Trophoblast cell (in vitro differentiated cells and primary cell): ENCODE results near the gene GLUL.

ENCODE experiments used
- DNase-seq, 2 donors: peaks; one replicate each; pipeline ENCODE4 v3.0.0-alpha.2; 2016
- H2AFZ ChIP-seq: 2 replicates; pipeline ENCODE4 v1.6.1; 2013; ENCODE audit warnings: low read length, moderate library complexity, mild to moderate bottlenecking; ENCODE audit not compliant: insufficient read depth, poor library complexity
- H2AK5ac ChIP-seq: 2 replicates; pipeline ENCODE4 v1.6.1; 2013; ENCODE audit warnings: mild to moderate bottlenecking, low read length
- H2BK120ac ChIP-seq: 2 replicates; pipeline ENCODE4 v1.6.1; 2013; ENCODE audit warnings: low read length, mild to moderate bottlenecking, moderate library complexity; ENCODE audit not compliant: insufficient read depth, poor library complexity
- H2BK12ac ChIP-seq: 2 replicates; pipeline ENCODE4 v1.6.1; 2013; ENCODE audit warnings: mild to moderate bottlenecking, low read length, moderate library complexity
- H2BK5ac ChIP-seq: 2 replicates; pipeline ENCODE4 v1.6.1; 2013; ENCODE audit warnings: low read length, low read depth, moderate library complexity, mild to moderate bottlenecking; ENCODE audit not compliant: poor library complexity
- H3K14ac ChIP-seq: 2 replicates; pipeline ENCODE4 v1.6.1; 2013; ENCODE audit warnings: mild to moderate bottlenecking, low read length
- H3K18ac ChIP-seq: 2 replicates; pipeline ENCODE4 v1.6.1; 2013; ENCODE audit warnings: mild to moderate bottlenecking, low read length
- H3K23ac ChIP-seq: 2 replicates; pipeline ENCODE4 v1.6.1; 2013; ENCODE audit warnings: low read length
- H3K27ac ChIP-seq: 2 replicates; pipeline ENCODE4 v1.5.1; 2013; ENCODE audit warnings: low read depth, mild to moderate bottlenecking, inconsistent platforms, low read length, moderate library complexity
- H3K27me3 ChIP-seq: 2 replicates; pipeline ENCODE4 v1.6.1; 2013; ENCODE audit warnings: inconsistent platforms, mild to moderate bottlenecking, low read length, moderate library complexity; ENCODE audit not compliant: insufficient read depth
- H3K36me3 ChIP-seq, 2 experiments: 1 replicate in 1 of 2; 2 replicates in 1 of 2; pipeline ENCODE4 v1.6.1; 2013; ENCODE audit warnings: low read length in 2 of 2, mild to moderate bottlenecking in 2 of 2, moderate library complexity in 1 of 2; ENCODE audit not compliant: insufficient read depth in 2 of 2, control insufficient read depth in 1 of 2
- H3K4ac ChIP-seq: 2 replicates; pipeline ENCODE4 v1.6.1; 2013; ENCODE audit warnings: low read depth, mild to moderate bottlenecking, low read length, moderate library complexity
- H3K4me1 ChIP-seq, 2 experiments: 1 replicate in 1 of 2; 2 replicates in 1 of 2; pipeline ENCODE4 v1.6.1; 2013; ENCODE audit warnings: low read length in 2 of 2, mild to moderate bottlenecking in 2 of 2, moderate library complexity in 1 of 2; ENCODE audit not compliant: insufficient read depth in 2 of 2, control insufficient read depth in 1 of 2
- H3K4me2 ChIP-seq: 2 replicates; pipeline ENCODE4 v1.6.1; 2013; ENCODE audit warnings: inconsistent platforms, mild to moderate bottlenecking, low read length, moderate library complexity
- H3K4me3 ChIP-seq: 2 replicates; pipeline ENCODE4 v1.5.1; 2013; ENCODE audit warnings: mild to moderate bottlenecking, low read depth, low read length, inconsistent platforms
- H3K79me1 ChIP-seq: one replicate; pipeline ENCODE4 v1.6.1; 2013; ENCODE audit warnings: low read length
- H3K79me2 ChIP-seq: 2 replicates; pipeline ENCODE4 v1.6.1; 2013; ENCODE audit warnings: low read length, mild to moderate bottlenecking; ENCODE audit not compliant: control insufficient read depth, insufficient read depth, poor library complexity
- H3K9ac ChIP-seq: 2 replicates; pipeline ENCODE4 v1.6.1; 2013; ENCODE audit warnings: mild to moderate bottlenecking, low read length
- H3K9me3 ChIP-seq: 2 replicates; pipeline ENCODE4 v1.6.1; 2013; ENCODE audit warnings: low read depth, mild to moderate bottlenecking, control low read depth, inconsistent platforms, low read length; ENCODE audit not compliant: insufficient read depth
- H4K12ac ChIP-seq: 2 replicates; pipeline ENCODE4 v1.6.1; 2013; ENCODE audit warnings: low read depth, mild to moderate bottlenecking, low read length, moderate library complexity
- H4K8ac ChIP-seq: 2 replicates; pipeline ENCODE4 v1.6.1; 2013; ENCODE audit warnings: low read depth, mild to moderate bottlenecking, low read length, moderate library complexity
- H4K91ac ChIP-seq: one replicate; pipeline ENCODE4 v1.6.1; 2013; ENCODE audit warnings: low read depth, mild to moderate bottlenecking, low read length, moderate library complexity
- WGBS: extraction: QIAGEN DNeasy Blood & Tissue Kit; methylation state at CpG from one replicate; pipeline ENCODE4 v1.1.7; 2013; ENCODE audit warnings: missing lambda C conversion rate; ENCODE audit not compliant: insufficient read length, insufficient coverage; ENCODE audit errors: extremely low coverage; 5-methylcytosine and 5-hydroxymethylcytosine counted together

Gene GLUL

GRCh38 chr1:182388392-182389134 lies 3.0 kb downstream of the GLUL start:
- H3K4me3 ChIP-seq, result no peak overlapping the region
- no peak overlapping the region for H3K18ac ChIP-seq
- no CpG with 5 or more reads among the region's 5 CpGs for WGBS

GRCh38 chr1:182387566-182387965 lies 4.0 kb downstream of the GLUL start:
- H3K9ac ChIP-seq, result no peak overlapping the region
- WGBS, result no CpG with 5 or more reads among the region's 2 CpGs
- H3K18ac ChIP-seq, result no peak overlapping the region
- no peak overlapping the region for H3K23ac ChIP-seq
- no peak overlapping the region for H3K4me2 ChIP-seq
- peaks cover 0 to 7% of the 10 kb centered on the region in 2 experiments for H3K4me1 ChIP-seq
- peaks cover 24% of the 10 kb centered on the region for H3K79me2 ChIP-seq
- peaks cover 12% of the 10 kb centered on the region for H3K79me1 ChIP-seq
- no peak overlapping the region for H4K12ac ChIP-seq
- H2BK12ac ChIP-seq, result no peak overlapping the region
- H3K27me3 ChIP-seq, result no peaks in the 10 kb centered on the region
- no peak overlapping the region for H4K91ac ChIP-seq
- no peak overlapping the region for H3K4me3 ChIP-seq
- H3K4ac ChIP-seq, result no peak overlapping the region
- H3K36me3 ChIP-seq, result peaks cover 26 to 46% of the 10 kb centered on the region in 2 experiments
- H2AK5ac ChIP-seq, result no peak overlapping the region
- no peaks in the 10 kb centered on the region for H3K9me3 ChIP-seq
- H3K27ac ChIP-seq, result no peak overlapping the region
- no peak overlapping the region for H2BK5ac ChIP-seq
- DNase-seq, result no peak
- H2BK120ac ChIP-seq, result no peak overlapping the region
- no peak overlapping the region for H3K14ac ChIP-seq
- no peak overlapping the region for H4K8ac ChIP-seq
- no peak overlapping the region for H2AFZ ChIP-seq

More at GRCh38 chr1:182388392-182389134, 3.0 kb downstream of the GLUL start:
- Histone ChIP-seq H4K12ac (no peak overlapping the region), H3K79me1 (peaks cover 12% of the 10 kb centered on the region), H4K8ac (no peak overlapping the region), H2BK120ac (no peak overlapping the region), H3K4me1 (peaks cover 0 to 7% of the 10 kb centered on the region in 2 experiments), H3K27ac (no peak overlapping the region), H3K4ac (no peak overlapping the region), H3K9me3 (no peaks in the 10 kb centered on the region), H2AFZ (no peak overlapping the region), H4K91ac (no peak overlapping the region), H3K9ac (no peak overlapping the region), H3K4me2 (peak overlapping the region; percentile 81), H3K79me2 (peaks cover 24% of the 10 kb centered on the region), H3K23ac (no peak overlapping the region), H2BK12ac (no peak overlapping the region), H3K27me3 (no peaks in the 10 kb centered on the region), H3K36me3 (peaks cover 24 to 43% of the 10 kb centered on the region in 2 experiments), H2BK5ac (no peak overlapping the region), H3K14ac (no peak overlapping the region), H2AK5ac (no peak overlapping the region)
- no peak for DNase-seq

- no peaks in the 10 kb centered on the region for H3K9me3 ChIP-seq
- DNase-seq, result no peak
- H4K91ac ChIP-seq, result no peak overlapping the region
- H3K36me3 ChIP-seq, result peaks cover 29 to 49% of the 10 kb centered on the region in 2 experiments
- H4K12ac ChIP-seq, result no peak overlapping the region
- no peak overlapping the region for H3K4me2 ChIP-seq
- H2AFZ ChIP-seq, result no peak overlapping the region
- H2BK12ac ChIP-seq, result no peak overlapping the region
- peaks cover 0 to 4% of the 10 kb centered on the region in 2 experiments for H3K4me1 ChIP-seq
- WGBS, result no CpG with 5 or more reads among the region's 5 CpGs
- no peak overlapping the region for H3K18ac ChIP-seq
- no peak overlapping the region for H3K14ac ChIP-seq
- H3K9ac ChIP-seq, result no peak overlapping the region
- no peak overlapping the region for H4K8ac ChIP-seq
- no peaks in the 10 kb centered on the region for H3K27me3 ChIP-seq
- H3K79me2 ChIP-seq, result peaks cover 22% of the 10 kb centered on the region
- H3K23ac ChIP-seq, result no peak overlapping the region
- no peak overlapping the region for H2BK5ac ChIP-seq
- no peak overlapping the region for H2BK120ac ChIP-seq
- H3K4ac ChIP-seq, result no peak overlapping the region
- H2AK5ac ChIP-seq, result no peak overlapping the region
- peaks cover 8% of the 10 kb centered on the region for H3K79me1 ChIP-seq
- no peak overlapping the region for H3K27ac ChIP-seq
- H3K4me3 ChIP-seq, result no peak overlapping the region
Observed at GRCh38 chr1:182386980-182387379, 4.6 kb downstream of the GLUL start.

- H2BK120ac ChIP-seq, result no peak overlapping the region
- no peak overlapping the region for H2BK12ac ChIP-seq
- H3K4me2 ChIP-seq, result no peak overlapping the region
- DNase-seq, result no peak
- no peak overlapping the region for H4K12ac ChIP-seq
- no peak overlapping the region for H4K91ac ChIP-seq
- no peak overlapping the region for H3K14ac ChIP-seq
- no peak overlapping the region for H2AK5ac ChIP-seq
- H3K4me1 ChIP-seq, result peaks cover 0 to 4% of the 10 kb centered on the region in 2 experiments
- H3K79me2 ChIP-seq, result peaks cover 17% of the 10 kb centered on the region
- no peaks in the 10 kb centered on the region for H3K9me3 ChIP-seq
- no peak overlapping the region for H3K4ac ChIP-seq
- no peaks in the 10 kb centered on the region for H3K27me3 ChIP-seq
- H3K36me3 ChIP-seq, result peaks cover 29 to 49% of the 10 kb centered on the region in 2 experiments
- peaks cover 3% of the 10 kb centered on the region for H3K79me1 ChIP-seq
- H3K23ac ChIP-seq, result no peak overlapping the region
- H3K18ac ChIP-seq, result no peak overlapping the region
- WGBS, result no CpG with 5 or more reads among the region's 8 CpGs
- H3K9ac ChIP-seq, result no peak overlapping the region
- H3K27ac ChIP-seq, result no peak overlapping the region
- H4K8ac ChIP-seq, result no peak overlapping the region
- no peak overlapping the region for H2AFZ ChIP-seq
- no peak overlapping the region for H2BK5ac ChIP-seq
- no peak overlapping the region for H3K4me3 ChIP-seq
Observed at GRCh38 chr1:182385885-182386853, 5.4 kb downstream of the GLUL start.
